Activated CD8-positive, alpha-beta memory T cell treated with anti-CD3 and anti-CD28 coated beads, Interleukin-2, amount 50 U/mL, for 1 hour (primary cell): ENCODE measurements around the gene USP9Y.

Source experiments
- DNase-seq: peaks from one replicate; pipeline ENCODE4 v3.0.0-alpha.2; 2020; ENCODE audit errors: extremely low read depth

The USP9Y gene

GRCh38 chrY:12784521-12784920 lies 83.5 kb downstream of the USP9Y start:
- no peak for DNase-seq

DNA sequence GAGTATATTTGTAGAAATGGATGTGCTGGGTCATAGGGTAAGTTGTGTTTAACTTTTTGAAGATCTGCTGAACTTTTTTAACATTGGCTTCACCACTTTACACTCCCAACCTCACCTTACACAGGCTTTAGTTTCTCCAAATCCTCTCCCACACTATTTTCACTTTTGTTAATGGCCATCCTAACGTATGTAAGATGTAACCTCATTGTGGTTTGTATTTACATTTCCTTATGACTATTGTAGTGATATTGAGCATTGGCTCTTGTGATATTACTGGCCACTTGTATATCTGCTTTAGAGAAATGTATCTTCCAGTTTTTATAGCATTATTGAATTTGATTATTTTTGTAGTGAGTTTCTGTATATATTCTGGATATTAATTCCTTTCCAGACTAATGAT lies 93.0 kb downstream of the USP9Y start:
- DNase-seq = no peak

DNA sequence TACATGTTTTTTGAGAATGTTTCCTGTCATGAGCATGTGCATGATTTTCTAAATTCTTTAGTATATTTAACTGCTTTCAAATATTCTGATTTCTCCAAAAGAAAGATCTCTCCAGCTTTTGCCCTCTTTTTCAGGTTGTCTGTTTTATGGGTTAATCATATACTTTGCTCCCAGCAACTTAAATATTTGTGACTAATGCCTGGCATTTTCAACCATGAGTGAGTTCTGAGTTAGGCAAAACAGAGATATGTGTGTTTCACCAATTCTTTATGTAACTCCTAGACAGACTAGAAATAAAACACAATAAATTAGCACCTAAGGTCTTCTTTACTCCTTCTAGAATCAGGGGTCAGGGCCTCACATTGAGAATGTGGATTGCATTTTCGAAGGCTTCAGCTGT lies 107.0 kb downstream of the USP9Y start:
- no peak for DNase-seq

DNA sequence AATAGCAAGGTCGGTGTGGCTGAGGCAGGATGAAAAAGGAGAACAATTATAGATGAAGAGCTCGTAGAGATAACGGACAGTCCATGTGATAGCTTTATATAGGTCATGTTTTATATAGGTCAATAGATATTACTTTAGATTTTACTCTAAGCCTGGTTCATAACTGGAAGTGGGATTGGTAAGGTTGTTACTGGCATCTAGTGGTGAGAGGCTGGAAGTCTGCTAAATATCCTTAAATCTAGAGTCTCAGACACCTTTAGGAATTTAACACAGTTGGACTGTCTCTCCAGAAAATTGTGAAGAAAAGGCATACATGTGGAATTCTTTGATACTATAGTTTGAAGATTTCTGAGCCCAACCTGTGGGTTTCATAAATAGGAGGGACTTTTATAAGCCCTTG lies 108.0 kb downstream of the USP9Y start:
- DNase-seq = no peak

DNA sequence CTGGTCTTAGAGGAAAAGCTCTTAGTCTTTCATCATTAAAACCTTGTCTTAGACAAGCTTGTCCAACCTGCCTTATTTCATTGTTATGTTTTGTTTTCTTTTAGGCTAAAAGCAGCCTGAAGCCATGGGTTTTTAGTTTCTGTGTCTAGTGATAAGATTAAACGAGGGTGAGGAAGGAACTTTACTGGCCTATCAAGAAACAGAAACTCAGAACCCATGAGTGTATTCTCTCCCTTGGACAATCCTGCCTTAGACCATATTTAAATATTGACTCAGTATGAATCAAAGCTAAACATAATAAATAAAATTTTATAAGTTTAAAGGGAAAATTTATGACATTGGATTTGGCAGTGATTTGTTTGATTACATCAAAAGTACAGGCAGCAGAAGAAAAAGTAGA lies 122.4 kb downstream of the USP9Y start:
- no peak for DNase-seq

DNA sequence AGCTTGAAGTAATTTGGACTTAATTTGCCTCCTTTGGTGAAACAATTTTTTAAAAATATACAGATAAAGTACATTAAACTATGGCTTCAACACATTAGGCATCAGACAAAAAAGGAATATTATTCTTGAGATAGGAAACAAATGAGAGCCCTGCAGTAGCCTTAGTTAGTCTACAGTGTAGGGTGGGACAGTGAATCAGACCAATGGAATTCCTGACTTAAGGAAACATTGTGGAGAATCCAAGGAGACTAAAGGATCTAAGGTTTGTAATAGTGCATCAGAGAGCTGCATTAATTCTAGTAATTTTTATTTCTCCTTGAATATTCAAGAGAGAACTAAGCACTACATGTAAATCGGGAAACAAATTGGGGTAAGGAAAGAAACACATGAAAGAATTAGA lies 125.8 kb downstream of the USP9Y start:
- no peak for DNase-seq

GRCh38 chrY:12833284-12833683 lies 132.3 kb downstream of the USP9Y start:
- DNase-seq = no peak

DNA sequence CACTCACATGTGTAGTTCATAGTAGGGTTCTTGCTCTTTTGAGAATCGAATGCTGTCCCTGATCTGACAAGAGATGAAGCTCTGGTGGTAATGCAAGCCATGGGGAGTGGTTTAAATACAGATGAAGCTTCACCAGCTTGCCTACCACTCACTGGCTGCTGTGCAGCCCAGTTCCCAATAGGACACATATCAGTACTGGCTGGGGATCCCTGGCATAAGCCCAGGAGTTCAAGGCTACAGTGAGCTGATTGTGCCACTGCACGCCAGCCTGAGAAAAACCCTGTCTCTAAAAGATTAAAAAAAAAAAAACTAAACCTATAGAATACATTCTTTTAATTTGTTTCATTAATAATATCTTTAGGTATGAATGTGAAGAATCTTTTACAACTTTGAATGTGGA lies 136.5 kb downstream of the USP9Y start:
- DNase-seq = no peak

- DNase-seq = no peak
Measured at GRCh38 chrY:12841368-12841767, 140.3 kb downstream of the USP9Y start.

GRCh38 chrY:12846793-12847192 lies 145.8 kb downstream of the USP9Y start:
- no peak for DNase-seq

DNA sequence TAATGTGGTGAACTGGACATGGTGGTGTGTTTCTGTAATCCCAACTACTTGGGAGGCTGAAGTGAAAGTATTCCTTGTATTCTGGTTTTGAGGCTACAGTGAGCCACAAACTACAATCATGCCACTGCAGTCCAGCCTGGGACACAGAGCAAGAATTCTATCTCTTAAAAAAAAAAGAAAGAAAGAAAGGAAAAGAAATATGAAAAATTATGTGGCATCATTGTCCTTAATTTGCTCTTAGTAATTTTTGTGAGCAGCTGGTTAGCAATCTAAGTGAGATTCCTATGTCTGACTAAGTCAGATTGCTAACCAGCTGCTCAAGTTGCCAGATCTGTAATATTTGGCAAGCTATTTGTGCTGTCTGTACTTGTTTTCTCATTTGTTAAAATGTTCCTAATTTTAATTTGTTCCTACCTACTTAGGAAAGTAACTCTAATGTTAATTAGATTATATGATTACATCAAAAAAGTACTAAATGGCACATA lies 154.8 kb downstream of the USP9Y start:
- DNase-seq = no peak

GRCh38 chrY:12867960-12868359 lies 166.9 kb downstream of the USP9Y start:
- DNase-seq = no peak

GRCh38 chrY:12896973-12897372 lies 195.9 kb downstream of the USP9Y start:
- no peak for DNase-seq

DNA sequence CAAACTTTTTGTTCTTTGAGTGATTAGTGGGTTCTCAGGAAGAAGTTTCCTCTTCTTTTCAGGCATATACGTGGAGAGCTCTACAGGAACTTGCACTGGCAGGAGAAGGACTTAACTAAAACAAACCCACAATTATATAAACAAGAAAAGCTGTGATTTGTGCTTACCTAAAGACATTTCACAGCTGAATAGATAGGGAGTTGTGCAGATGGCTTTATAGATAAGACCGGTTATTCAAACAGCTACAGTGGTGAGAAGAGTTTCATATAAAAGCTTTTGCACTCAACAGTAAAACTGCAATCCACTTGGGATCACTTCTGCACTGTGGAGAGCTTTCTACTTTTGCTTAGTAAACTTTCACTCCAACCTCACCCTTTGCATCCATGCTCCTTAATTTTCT lies 197.6 kb downstream of the USP9Y start:
- DNase-seq = no peak

DNA sequence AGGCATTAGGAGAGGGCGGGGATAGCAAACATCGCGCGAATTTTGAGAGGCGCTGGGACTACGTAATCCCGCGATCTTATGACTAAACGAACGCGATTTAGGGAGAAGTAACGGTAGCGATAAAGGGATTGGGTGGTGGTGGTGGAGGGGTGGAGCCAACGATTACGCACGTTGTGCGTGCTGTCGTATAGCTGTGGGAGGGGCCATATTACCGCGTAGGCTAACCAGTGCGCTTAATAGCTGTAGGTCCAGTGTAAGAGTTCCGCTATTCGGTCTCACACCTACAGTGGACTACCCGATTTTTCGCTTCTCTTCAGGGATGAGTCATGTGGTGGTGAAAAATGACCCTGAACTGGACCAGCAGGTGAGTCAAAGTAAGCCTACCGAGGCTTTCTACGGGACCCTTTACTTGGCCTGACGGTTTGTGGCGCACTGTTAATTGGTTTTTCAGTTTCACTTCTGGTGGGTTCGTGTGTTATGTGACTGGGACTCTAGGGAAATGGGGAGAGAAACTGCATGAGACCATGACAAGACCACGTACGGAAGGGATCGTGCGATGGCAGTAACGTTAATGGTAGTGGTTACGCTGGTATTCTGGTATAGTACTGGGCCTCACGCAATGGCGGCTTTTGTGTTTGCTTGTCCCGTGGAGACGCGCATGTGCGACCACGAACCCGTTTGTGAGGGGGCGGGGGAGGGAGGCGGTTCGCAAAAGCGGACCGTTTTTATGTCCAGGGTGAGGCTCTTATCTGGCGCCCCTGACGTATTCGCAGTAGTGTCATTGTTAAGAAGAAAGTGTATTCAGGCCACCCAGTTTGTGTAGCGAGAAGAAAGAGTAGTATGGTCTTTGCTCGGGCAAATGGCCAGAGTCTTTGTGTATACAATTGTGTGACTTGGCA lies 203.8 kb downstream of the USP9Y start, which contains the start of gene DDX3Y:
DDX3Y (plus strand) TSS at position 251 of the 899 bp plus-strand sequence; CDS start at position 320, 69 bp downstream.
- no peak for DNase-seq

- DNase-seq = no peak
Measured at GRCh38 chrY:12905517-12905872, 204.5 kb downstream of the USP9Y start.

- no peak for DNase-seq
Measured at GRCh38 chrY:12905895-12906294, 204.9 kb downstream of the USP9Y start.
